Activated CD4-positive, CD25-positive, alpha-beta regulatory T cell (primary cell): Measurements from ENCODE around the gene EPHB4.
A peak's percentile ranks its signal among the peaks of the same experiment; 100 is the strongest.
"Not testable (repeated sequence)": the region's sequence is repeated elsewhere in the genome, so short reads cannot be mapped to it uniquely, and the experiment has no call there.

Experiments used
- DNase-seq, 4 experiments: peaks; one replicate each; lab custom pipeline; 2025; lab: John Stamatoyannopoulos, UW

EPHB4 gene

DNA sequence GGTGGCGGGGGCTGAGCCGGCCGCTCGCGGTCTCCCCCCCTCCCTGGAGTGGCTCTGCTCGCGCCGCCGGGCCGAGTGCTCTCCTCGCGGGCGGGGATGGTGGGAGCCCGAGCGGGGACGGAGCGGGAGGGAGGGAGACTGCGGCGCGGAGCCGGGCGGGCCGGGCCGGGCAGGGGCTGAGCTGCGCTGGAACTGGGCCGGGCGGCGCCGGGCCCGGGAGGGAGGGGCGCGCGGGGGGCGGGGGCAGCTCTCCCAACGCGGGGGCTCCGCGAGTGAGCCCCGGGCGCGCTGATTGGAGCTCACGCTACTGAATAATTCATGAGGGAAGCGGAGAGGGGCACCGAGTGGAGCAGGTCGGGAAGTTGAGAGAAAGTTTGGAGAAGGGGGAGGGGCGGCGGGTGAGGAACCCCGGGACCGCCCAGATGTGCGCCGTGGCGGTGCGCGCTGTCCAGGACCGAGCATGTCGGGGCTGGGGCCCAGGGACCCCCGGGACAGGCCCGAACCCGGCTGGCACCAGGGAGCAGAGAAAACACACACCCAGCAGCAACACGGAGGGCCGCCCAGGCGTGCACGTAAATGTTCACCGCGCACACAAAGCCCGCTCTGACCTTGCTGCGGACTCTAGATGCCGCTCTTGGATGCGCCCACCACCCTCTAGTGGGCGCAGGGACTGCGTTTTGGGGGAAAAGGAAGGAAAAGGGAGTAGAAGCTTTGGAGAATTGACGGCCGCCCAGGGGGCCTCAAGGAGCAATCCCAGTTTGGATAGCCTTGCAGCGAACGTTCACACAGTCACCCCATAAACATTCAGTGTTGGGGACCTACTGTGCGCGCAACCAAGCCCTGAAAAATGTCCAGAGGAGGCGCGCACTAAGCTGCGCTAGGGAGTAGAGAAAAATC is at the start of gene EPHB4:
EPHB4 (minus strand) TSS at position 194 of the 897 bp plus-strand sequence. CDS start 493 bp downstream, outside the sequence.
- no peak for DNase-seq

DNA sequence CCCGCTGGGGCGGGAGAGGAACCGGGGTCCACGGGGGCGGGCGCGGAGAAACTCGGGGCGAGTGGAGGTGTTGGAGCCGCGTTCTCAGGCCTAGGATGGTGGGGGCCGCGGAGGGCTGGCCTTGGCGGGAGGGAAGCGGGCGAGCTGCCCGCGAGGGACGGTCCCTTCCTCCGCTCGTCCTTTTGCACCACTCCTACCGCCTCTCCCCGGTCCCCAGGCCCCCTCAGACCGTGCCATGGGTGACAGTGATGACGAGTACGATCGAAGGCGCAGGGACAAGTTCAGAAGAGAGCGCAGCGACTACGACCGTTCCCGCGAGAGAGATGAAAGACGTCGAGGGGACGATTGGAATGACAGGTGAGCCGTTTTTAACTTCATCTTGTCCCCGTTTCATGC is 48.0 kb upstream of the EPHB4 start:
- no peak for DNase-seq

DNA sequence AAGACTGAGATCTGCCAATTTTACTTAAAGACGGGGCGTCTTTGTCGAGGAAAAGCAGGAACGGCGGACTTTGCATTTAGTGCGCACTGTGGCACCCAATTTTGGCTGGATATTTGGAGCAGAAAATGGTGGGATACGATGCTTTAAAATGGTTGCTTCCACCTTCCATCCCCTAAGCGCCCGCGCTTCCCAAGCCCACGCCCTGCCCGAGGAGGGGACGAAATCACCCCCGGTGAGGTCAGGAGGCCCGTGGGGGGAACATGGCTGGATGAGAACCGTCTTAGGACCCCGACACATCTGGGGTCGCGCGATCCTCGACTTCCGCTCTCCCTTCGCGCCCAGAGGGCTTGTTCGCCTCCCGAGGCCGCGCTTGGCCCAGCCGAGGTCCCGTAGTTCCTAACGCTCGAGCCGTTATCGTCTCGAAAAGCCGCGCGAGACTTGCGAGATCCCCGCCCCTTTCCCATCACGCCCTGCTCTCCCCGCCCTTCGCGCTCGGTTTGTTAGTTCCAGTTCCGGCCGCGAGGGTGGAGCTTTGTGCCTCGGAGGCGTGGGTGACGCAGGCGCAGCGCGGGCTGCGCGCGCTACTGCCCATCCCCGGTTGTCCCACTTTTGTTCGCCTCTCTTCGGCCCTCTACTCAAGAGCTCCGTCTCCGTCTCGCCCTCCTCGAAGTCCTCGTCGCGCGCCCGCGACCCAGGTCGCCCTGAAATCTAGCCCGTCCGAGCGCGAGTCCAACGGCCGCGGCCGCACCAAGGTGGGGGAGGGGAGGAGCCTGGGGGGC is 47.4 kb upstream of the EPHB4 start, which contains the start of gene SRRT:
SRRT (plus strand) TSS at position 527 of the 779 bp plus-strand sequence. CDS start 488 bp downstream, outside the sequence.
- peak; percentile 94 to 98 (median 96) for DNase-seq

DNA sequence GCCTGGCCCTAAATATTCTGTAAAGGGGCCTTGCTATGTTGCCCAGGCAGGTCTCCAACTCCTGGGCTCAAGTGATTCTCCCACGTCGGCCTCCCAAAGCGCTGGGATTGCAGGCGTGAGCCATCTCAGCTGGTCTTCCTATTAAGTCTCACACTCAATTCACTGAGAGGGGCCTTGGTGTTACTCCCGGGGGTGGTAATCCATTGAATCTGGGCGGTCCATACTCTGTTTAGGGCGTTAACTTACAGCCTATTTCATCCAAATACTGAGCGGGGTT is 46.9 kb upstream of the EPHB4 start:
- no peak for DNase-seq

DNA sequence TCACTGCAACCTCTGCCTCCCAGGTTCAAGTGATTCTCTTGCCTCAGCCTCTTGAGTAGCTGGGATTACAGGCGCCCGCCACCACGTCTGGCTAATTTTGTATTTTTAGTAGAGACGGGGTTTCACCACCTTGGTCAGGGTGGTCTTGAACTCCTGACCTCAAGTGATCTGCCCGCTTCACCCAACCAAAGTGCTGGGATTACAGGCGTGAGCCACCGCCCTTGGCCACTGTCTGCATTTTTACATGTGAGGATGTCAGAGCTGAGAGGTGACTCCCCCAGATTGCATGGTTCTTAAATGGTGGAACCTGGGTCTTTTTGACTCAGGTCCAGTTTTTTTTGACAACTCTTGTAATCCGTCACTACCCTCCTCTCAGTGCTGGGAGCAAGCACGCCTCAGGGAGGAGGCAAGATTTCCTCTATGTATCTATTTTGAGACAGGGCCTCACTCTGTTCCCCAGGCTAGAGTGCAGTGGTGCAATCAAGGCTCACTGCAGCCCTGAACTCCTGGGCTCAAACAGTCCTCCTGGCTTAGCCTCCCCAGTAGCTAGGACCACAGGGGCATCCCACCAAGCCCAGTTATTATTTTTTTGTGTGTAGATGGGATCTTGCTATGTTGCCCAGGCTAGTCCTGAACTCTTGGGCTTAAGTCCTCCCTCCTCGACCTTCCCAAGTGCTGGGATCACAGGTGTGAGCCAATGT is 46.4 kb upstream of the EPHB4 start:
- DNase-seq = no peak

DNA sequence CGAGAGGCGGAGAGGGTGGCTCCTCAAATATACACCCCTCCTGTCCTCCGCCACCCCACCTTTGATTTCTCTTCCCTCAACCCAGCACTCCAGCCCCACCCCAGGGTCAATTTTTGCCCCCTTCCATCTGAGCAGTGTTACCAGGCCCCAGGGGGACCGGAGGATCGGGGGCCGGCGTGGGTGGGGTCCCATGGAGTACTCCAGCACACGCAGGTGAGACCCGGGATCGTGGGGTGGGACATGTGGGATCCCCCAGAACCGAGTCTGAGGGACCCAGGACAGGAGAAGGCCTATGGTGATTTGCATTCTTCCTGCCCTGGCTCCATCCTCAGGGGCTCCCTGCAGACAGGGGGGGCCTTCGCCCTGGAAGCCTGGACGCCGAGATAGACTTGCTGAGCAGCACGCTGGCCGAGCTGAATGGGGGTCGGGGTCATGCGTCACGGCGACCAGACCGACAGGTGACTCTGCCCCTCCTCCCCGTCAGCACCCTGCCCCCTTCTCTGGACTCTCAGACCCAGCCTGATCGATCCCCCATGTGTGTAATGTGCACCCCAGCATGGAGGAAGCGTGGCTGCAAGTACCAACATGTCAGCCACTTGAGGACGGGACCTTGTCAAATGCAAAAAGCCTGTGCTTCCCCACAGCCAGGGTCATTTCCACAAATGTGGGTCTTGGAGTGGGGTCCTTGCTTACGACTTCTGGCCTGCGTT is 40.6 kb upstream of the EPHB4 start:
- DNase-seq = no peak

DNA sequence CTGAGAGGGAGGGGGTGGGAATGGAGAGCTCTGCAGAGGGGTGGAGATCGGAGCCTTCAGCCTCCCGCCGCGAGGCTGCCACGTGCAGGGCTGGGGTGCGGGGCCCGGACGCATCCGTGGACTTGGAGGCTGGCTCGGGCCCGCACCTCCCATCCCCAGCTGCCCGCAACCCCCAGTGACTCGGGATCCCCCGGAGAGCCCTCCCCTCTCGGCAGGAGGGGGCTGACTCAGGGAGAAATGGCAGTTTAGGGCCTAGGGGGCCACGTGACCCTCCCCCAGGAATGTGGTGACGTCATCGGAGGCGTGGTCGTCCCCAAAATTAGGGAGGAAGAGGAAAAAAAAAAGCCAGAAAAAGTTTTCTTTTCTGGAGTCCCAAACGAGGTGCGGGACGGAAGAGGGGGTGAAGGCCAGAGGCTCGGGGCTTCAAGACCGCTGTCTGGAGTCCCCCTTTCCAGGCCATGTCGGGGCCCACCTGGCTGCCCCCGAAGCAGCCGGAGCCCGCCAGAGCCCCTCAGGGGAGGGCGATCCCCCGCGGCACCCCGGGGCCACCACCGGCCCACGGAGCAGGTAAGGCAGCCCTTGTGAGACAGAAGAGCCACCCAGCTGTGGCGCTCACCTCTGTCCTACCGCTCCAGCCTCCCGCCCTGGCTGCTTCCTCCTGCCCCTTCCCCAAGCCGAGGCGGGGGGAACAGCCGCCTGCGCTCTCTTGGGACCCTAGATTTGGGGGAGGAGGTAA is 39.9 kb upstream of the EPHB4 start, which contains the start of gene TRIP6:
TRIP6 (plus strand) TSS at position 348 of the 736 bp plus-strand sequence; CDS start at position 459, 111 bp downstream.
- DNase-seq = peak in 1 of 4 experiments; percentile 23

DNA sequence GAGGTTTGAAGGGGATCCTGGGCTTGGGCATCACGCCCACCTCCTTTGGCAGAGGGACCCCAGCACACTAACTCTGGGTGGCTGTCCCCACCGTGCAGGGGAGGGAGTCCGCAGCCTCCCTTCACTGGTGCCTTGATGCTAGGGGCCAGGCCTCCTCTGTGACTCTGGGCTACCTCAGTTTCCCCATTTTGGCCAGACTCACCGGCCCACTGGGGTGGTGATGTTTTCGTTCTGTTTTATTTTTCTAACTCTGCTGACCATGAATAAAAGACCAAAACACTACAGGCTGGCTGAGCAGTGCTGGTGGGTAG is 39.4 kb upstream of the EPHB4 start:
- no peak for DNase-seq

DNA sequence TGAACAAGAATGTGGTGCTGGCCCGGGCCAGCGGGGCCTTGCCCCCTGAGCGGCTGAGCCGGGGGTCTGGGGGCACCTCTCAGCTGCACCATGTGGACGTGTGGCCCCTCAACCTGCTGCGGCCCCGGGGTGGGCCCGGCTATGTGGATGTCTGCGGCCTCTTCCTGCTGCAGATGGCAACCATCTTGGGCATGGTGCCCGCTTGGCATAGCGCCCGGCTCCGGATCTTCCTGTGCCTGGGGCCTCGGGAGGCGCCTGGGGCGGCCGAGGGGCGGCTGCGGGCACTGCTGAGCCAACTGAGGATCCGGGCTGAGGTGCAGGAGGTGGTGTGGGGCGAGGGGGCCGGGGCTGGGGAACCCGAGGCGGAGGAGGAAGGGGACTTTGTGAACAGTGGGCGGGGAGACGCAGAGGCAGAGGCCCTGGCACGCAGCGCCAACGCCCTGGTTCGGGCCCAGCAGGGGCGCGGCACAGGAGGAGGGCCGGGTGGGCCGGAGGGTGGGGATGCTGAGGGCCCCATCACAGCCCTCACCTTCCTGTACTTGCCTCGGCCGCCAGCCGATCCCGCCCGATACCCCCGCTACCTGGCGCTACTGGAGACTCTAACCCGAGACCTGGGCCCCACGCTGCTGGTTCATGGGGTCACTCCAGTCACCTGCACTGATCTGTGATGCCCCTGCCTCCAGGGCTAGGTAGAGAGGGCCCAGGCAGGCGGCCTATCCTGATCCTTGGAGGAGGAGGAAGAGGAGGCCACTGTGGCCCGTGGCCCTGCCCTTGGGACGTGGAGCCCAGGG is 38.8 kb upstream of the EPHB4 start:
- no peak for DNase-seq

DNA sequence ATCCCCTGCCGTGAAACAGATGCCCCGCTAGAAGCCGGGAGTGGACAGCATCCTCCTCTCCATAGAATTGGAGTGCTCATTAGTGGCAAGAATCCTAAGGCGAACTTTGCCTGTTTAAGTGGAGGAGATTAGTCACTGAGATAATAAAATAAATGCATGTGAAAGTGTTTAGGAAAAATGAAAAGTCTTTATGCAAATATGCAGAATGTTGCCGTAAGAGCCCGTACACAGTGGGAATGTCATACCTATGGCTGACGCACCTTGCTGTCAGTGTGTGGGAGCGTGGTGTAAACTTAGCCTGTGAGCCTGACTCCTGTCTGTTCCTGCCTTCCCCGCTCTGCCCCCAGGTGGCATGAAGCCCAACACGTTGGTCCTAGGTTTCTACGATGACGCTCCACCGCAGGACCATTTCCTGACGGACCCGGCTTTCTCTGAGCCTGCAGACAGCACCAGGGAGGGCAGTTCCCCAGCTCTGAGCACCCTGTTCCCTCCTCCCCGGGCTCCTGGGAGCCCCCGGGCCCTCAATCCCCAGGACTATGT is 38.1 kb upstream of the EPHB4 start:
- no peak for DNase-seq

DNA sequence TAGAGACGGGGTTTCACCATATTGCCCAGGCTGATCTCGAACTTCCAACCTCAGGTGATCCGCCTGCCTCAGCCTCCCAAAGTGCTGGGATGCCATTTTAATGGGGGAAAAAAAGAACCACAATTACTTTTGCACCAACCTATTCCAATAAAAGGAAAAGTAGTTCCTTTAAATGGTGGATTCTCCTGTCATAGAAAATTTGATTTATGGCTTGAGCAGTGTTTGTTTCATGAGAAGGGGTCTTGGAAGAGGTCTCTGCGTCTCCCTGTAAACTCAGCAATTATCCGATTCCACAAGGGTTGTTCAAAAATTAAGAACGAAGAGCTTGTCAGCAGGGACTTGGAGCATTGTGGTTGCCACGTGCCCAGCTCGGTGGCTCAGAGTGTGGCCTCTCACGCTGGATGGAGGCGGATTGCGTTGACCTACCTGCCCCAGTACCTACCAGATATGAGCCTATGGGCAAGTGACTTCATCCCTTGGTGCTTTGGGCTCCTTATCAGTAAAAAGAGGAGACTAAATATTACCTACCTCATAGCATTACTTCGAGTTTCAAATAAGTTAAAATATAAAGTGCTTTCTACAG is 37.0 kb upstream of the EPHB4 start:
- DNase-seq = no peak

DNA sequence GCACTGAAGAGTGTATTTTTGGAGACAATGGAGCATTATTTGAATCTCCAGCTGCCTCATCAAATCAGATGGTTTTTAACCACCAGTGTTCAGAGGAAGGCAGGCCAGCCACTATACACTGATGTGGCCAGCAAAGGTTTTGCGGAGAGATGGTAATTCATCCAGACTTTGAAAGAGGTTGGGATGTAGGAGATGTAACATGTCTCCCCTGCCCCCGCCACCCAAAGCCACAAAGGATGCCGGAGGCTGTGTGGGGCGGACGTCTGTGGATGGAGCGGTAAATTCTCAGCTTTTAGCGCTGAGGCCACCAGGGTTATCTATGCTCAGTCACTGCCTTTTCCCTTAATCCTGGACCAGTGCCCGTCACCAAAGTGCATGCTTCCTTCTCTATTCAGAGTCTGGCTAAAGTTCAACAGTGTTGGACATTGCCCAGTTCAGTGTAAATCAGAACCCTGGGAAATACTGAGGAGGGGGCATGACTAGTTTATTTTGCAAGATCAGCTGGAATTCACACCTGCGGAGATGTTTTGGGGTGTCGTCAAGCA is 36.2 kb upstream of the EPHB4 start:
- no peak for DNase-seq

DNA sequence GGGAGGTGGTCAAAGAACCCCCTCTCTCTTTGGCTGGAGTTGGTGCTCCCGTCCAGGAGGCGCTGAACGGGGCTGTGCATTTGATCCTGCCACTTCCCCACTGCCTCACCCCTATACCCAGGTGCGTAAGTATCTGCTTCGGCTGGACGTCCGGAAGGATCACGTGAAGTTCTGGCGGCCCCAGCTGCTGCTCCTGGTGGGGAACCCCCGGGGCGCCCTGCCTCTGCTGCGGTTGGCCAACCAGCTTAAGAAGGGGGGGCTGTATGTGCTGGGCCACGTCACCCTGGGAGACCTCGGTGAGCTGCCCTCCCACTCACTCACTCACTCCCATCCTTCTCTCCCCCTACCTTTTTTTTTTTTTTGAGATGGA is 34.3 kb upstream of the EPHB4 start:
- no peak for DNase-seq

DNA sequence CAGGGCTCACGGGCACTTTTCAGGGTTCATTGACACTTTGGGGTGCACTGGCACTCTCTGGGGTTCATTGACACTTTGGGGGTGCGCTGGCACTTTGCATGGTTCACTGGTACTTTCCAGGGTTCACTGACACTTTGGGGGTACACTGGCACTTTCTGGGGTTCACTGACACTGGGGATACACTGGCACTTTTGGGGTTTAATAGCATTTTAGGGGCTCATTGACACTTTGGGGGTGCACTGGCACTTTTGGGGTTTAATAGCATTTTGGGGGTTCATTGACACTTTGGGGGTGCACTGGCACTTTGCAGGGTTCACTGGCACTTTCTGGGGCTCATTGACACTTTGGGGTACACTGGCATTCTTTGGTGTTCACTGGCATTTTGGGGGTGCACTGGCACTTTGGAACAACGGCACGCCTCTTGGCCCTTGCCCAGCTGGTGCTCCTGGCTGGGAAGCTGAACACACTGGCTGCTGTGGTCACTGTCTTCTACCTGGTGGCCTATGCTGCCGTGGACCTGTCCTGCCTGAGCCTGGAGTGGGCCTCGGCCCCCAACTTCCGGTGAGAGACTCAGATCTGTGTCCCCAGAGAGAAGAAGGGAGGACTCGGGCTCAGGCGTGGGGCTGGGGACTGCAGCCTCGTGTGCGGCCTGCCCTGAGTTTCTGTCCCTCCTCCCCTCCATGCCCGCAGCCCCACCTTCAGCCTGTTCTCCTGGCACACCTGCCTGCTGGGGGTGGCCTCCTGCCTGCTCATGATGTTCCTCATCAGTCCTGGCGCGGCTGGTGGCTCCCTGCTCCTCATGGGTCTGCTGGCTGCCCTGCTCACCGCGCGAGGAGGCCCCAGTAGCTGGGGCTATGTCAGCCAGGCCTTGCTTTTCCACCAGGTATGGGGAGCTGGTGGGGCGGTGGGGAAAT is 33.6 kb upstream of the EPHB4 start:
- DNase-seq = no peak

DNA sequence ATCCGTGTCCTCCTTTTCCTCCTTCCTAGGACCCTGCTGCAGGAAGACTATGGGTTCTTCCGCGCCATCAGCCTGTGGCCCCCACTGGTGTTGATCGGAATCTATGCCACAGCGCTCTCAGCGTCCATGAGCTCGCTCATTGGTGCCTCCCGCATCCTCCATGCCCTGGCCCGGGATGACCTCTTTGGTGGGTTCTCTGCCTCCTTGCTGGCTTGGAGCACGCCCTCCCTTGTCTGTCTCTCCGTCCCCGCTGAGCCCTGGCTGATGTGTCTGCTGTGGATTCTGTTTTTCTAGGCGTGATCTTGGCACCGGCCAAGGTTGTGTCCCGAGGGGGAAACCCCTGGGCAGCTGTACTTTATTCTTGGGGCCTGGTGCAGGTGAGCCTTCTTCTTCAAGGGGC is 32.5 kb upstream of the EPHB4 start:
- DNase-seq = no peak

DNA sequence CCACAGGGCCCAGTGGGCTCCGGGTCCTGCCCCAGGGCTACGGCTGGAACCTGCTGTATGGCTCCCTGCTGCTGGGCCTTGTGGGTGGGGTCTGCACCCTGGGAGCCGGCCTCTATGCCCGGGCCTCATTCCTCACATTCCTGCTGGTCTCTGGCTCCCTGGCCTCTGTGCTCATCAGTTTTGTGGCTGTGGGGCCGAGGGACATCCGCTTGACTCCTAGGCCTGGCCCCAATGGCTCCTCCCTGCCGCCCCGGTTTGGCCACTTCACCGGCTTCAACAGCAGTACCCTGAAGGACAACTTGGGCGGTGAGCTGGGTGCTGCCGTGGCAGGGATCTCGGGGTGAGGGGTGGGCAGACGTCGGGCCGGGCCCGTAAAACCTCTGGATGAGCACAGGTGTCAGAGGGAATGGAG is 29.6 kb upstream of the EPHB4 start:
- no peak for DNase-seq

DNA sequence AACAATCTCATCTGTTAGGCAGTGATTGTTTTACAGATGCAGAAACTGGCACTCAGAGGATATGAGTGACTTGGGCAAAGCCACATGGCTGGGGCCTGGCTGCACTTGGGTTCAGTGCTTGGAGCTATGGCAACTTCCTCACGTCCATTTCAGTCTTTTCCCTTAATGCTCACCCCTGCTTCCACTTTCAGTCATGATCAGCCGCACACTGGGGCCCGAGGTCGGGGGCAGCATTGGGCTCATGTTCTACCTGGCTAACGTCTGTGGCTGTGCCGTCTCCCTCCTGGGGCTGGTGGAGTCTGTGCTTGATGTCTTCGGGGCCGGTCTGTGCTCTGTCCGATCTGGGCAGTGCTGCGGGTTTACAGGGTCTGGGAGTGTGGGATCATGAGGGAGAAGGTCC is 28.2 kb upstream of the EPHB4 start:
- no peak for DNase-seq

DNA sequence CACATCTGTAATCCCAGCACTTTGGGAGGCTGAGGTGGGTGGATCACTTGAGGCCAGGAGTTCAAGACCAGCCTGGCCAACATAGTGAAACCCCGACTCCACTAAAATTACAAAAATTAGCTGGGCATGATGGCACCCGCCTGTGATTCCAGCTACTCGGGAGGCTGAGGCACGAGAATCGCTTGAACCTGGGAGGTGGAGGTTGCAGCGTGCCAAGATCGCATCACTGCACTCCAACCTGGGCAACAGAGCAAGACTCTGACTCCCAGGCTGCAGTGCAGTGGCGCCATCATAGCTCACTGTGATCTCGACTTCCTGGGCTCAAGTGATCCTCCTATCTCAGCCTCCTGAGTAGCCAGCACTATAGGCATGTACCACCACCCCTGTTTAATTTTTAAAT is 27.6 kb upstream of the EPHB4 start:
- not testable (repeated sequence) for DNase-seq
